ENCODE measurements around the gene RNF44. TPM values are rescaled to one million over a fixed set of nuclear protein-coding genes. Genes with fewer than 3 reads are reported as not detected.

The RNF44 gene
- total RNA-seq, 2 donors from 2014 or later: 10.9 to 38.6 TPM

- ATAC-seq (no peak), DNase-seq (no peak)
- H3K27ac ChIP-seq: no peak overlapping the region
- no peak overlapping the region for H3K4me3 ChIP-seq
- TF ChIP-seq CTCF (IDR thresholded peaks at IDR 0.05): no peak
- no peak for TF ChIP-seq POLR2A (IDR thresholded peaks at IDR 0.05)
- no peaks in the 10 kb centered on the region for H3K36me3 ChIP-seq (replicated peaks in 1 of 2; ENCODE audit: insufficient read depth in 1 of 2, low read depth in 2 of 2)
- no peaks in the 10 kb centered on the region for H3K4me1 ChIP-seq
- 67 to 93% methylated on average over 5 to 7 of the region's 7 CpGs for WGBS, 2 donors
- H3K27me3 ChIP-seq: no peaks in the 10 kb centered on the region
- intact Hi-C loops (cut with DNase I): no loop called here
- H3K9me3 ChIP-seq: no peaks in the 10 kb centered on the region
Measured at GRCh38 chr5:176549871-176550270, 12.7 kb upstream of the RNF44 start.

- Histone ChIP-seq H3K27ac (no peak within 1 kb of the TSS), H3K9me3 (no peaks in the 10 kb centered on the region), H3K36me3 (replicated peaks in 1 of 2; ENCODE audit: insufficient read depth in 1 of 2, low read depth in 2 of 2) (no peaks in the 10 kb centered on the region), H3K4me1 (peaks cover 2% of the 10 kb centered on the region), H3K27me3 (no peaks in the 10 kb centered on the region), H3K4me3 (no peak within 1 kb of the TSS)
- TF ChIP-seq CTCF (IDR thresholded peaks at IDR 0.05): no peak
- TF ChIP-seq POLR2A (IDR thresholded peaks at IDR 0.05): no peak
- 57 to 60% methylated on average over 6 to 18 of the region's 18 CpGs for WGBS, 2 donors
- no peak for ATAC-seq
- DNase-seq: no peak
- intact Hi-C loops (cut with DNase I): no loop called here
Measured at GRCh38 chr5:176548967-176549444, 11.8 kb upstream of the RNF44 start, which contains the start of gene CDHR2. TSS of gene CDHR2 (plus strand) at chr5:176549342. CDS start at chr5:176565353, 16,011 bp downstream.

- ATAC-seq (no peak), DNase-seq (no peak)
- TF ChIP-seq CTCF (IDR thresholded peaks at IDR 0.05): no peak
- TF ChIP-seq POLR2A (IDR thresholded peaks at IDR 0.05): no peak
- H3K4me3 ChIP-seq: no peak overlapping the region
- no peaks in the 10 kb centered on the region for H3K27me3 ChIP-seq
- intact Hi-C loops (cut with DNase I): no loop called here
- H3K4me1 ChIP-seq: peaks cover 8% of the 10 kb centered on the region
- H3K27ac ChIP-seq: no peak overlapping the region
- no peaks in the 10 kb centered on the region for H3K36me3 ChIP-seq (replicated peaks in 1 of 2; ENCODE audit: insufficient read depth in 1 of 2, low read depth in 2 of 2)
- WGBS, 2 donors: 64 to 70% methylated on average over 8 of the region's 8 CpGs
- no peaks in the 10 kb centered on the region for H3K9me3 ChIP-seq
Measured at GRCh38 chr5:176547802-176548201, 10.6 kb upstream of the RNF44 start.

GRCh38 chr5:176545737-176546509 is 8.7 kb upstream of the RNF44 start:
- ATAC-seq: no peak
- H3K4me3 ChIP-seq: no peak overlapping the region
- H3K4me1 ChIP-seq: peaks cover 25% of the 10 kb centered on the region
- no peaks in the 10 kb centered on the region for H3K36me3 ChIP-seq (replicated peaks in 1 of 2; ENCODE audit: insufficient read depth in 1 of 2, low read depth in 2 of 2)
- TF ChIP-seq CTCF (IDR thresholded peaks at IDR 0.05) (no peak), POLR2A (IDR thresholded peaks at IDR 0.05) (no peak)
- H3K27me3 ChIP-seq: no peaks in the 10 kb centered on the region
- WGBS, 2 donors: 66 to 79% methylated on average over 4 to 13 of the region's 13 CpGs
- intact Hi-C loops (cut with DNase I): no loop called here
- no peaks in the 10 kb centered on the region for H3K9me3 ChIP-seq
- DNase-seq: no peak
- no peak overlapping the region for H3K27ac ChIP-seq

GRCh38 chr5:176545388-176545736 is 8.2 kb upstream of the RNF44 start:
- Histone ChIP-seq H3K36me3 (replicated peaks in 1 of 2; ENCODE audit: insufficient read depth in 1 of 2, low read depth in 2 of 2) (no peaks in the 10 kb centered on the region), H3K27ac (no peak overlapping the region), H3K9me3 (no peaks in the 10 kb centered on the region), H3K27me3 (no peaks in the 10 kb centered on the region), H3K4me1 (peaks cover 25% of the 10 kb centered on the region), H3K4me3 (no peak overlapping the region)
- TF ChIP-seq CTCF (IDR thresholded peaks at IDR 0.05): no peak
- no peak for TF ChIP-seq POLR2A (IDR thresholded peaks at IDR 0.05)
- intact Hi-C loops (cut with DNase I): no loop called here
- ATAC-seq: no peak
- DNase-seq: no peak
- WGBS, 2 donors: 94 to 96% methylated on average over 6 of the region's 6 CpGs
